Islet of Langerhans (tissue), 1 donor: Measurements from ENCODE around the gene C15orf39.

Source experiments
- FAIRE-seq: peaks from one replicate; lab custom pipeline; 2011; peaks lifted over from hg19 to GRCh38; lab: Jason Lieb, UNC

C15orf39 gene

DNA sequence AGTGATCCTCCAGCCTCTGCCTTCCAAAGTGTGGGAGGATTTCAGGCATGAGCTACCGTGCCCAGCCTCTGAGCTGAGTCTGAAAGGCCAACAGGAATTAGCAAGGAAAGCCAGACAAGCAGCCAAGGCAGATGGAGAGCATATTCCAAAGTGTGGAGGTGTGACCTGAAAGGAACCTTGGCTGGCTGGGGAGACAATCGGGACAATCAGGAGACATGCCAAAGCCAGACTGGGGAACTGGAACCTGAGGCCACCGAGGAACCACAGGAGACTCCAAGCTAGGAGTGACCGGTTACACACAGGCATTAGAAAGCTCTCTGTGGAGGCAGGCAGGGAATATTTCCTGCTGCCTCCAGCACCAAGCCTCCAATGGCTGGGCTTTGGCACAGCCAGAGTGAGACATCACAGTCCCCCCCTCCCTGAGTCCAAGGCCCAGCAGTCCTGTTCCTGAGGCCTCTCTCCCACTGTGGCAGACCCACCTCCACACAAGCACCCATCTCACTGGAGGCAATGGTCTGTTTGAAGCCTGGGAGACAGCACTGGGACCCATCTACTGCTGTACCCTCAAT lies 4.5 kb upstream of the C15orf39 start:
- no peak for FAIRE-seq

- FAIRE-seq, result no peak
Observed at GRCh38 chr15:75198560-75199356, 2.9 kb upstream of the C15orf39 start.

- FAIRE-seq, result no peak
Observed at GRCh38 chr15:75199357-75199940, 2.2 kb upstream of the C15orf39 start.

DNA sequence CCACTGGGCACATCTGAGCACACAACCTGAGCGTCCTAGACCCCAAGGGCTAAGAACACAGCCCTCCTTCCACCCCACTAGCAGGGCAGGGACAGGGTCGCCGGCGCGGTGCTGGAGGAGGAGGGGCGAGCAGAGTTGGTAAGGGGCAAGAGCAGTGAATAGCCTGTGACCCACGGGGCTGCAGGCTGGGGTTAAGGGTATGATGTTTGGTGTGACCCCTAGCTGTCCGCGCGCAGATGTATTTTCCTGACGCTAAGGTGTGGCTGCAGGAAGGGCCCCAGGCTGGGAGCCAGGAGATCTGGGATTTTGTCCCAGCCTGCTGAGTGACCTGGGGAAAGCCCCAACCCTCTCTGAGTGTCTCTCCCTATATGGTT lies 1.3 kb upstream of the C15orf39 start:
- FAIRE-seq, result no peak

GRCh38 chr15:75200765-75201615 lies 692 bp upstream of the C15orf39 start:
- no peak for FAIRE-seq

GRCh38 chr15:75202251-75203016 lies 752 bp downstream of the C15orf39 start:
- FAIRE-seq, result no peak

DNA sequence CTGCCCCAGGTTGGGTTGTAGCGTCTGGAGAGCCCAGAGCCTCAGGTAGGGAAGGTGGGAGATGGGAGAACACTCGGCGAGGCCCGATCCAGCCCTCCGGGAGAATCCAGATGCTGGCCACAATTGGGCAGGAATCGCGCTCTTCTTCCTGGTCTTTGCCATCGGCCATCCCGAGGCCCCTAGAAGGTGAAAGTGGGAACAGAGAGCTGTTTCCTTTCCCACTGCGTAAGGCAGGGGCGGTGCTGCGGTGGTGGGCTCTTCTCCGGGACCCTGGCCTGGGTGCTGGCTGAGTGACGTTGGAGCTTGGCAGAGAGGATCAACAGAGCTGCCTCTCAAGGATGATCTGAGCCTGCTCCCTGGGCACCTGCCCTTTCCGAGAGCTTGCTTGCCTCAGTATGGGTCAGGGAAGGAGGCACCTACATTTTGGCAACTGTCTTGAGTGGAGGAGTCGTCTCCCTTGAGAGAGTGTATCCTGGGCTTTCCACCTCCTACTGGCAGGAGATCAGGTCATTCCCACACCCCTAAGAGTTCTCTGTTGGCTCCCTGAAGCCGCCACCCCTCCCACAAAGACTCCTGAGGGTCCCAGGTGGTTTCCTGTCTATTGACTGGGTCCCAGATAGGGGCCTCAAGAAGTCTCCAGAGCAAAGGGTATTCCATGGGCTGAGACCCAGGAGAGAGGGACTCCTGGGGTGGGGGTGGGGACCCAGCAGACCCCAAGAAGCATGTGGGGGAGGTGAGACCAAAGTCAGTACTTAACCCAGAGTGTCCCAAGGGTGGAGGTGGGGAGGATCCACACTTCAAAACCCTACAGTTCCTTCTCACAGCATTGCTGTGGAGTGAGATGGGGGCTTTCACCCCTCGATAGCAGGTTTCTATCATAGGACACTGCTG lies 1.6 kb downstream of the C15orf39 start:
- FAIRE-seq, result no peak

GRCh38 chr15:75203908-75204263 lies 2.2 kb downstream of the C15orf39 start:
- FAIRE-seq, result no peak

- no peak for FAIRE-seq
Observed at GRCh38 chr15:75204340-75205063, 2.8 kb downstream of the C15orf39 start.

DNA sequence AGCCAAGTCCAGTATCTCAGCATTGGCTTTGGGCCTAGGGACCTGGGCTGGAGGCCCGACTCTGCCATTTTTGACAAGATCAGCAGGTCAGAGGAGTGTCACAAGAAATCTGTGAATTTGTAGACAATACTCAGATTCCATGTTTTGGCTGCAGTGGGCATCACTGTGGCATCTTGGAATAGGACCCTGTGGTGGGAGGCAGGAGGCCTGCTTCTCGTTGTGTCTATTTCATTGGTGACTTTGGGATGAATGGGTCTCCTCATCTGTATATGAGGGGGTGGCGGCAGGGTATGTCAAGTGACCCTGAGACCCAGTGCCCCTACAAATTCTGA lies 3.3 kb downstream of the C15orf39 start:
- no peak for FAIRE-seq

- FAIRE-seq, result no peak
Observed at GRCh38 chr15:75206006-75206405, 4.3 kb downstream of the C15orf39 start.

DNA sequence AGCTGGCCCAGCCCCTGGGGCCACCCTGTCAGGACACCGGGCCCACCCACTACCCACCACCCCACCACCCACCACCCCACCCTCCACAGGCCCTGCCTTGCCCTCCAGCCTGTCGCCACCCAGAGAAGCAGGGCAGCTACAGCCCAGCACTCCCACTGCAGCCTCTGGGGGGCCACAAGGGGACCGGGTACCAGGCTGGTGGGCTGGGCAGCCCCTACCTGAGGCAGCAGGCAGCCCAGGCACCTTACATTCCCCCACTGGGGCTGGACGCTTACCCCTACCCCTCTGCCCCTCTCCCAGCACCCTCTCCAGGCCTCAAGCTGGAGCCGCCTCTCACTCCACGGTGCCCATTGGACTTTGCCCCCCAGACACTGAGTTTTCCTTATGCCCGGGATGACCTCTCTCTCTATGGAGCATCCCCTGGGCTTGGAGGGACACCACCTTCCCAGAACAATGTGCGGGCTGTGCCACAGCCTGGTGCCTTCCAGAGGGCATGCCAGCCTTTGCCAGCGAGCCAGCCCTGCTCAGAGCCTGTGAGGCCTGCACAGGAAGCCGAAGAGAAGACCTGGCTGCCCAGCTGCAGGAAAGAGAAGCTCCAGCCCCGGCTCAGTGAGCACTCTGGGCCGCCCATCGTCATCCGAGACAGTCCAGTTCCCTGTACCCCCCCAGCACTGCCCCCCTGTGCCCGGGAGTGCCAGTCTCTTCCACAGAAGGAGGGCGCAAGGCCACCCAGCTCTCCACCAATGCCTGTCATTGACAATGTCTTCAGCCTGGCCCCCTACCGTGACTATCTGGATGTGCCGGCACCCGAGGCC lies 5.3 kb downstream of the C15orf39 start:
- FAIRE-seq, result no peak

GRCh38 chr15:75207618-75208500 lies 6.2 kb downstream of the C15orf39 start:
- FAIRE-seq, result no peak

GRCh38 chr15:75208501-75209288 lies 7.0 kb downstream of the C15orf39 start:
- no peak for FAIRE-seq

DNA sequence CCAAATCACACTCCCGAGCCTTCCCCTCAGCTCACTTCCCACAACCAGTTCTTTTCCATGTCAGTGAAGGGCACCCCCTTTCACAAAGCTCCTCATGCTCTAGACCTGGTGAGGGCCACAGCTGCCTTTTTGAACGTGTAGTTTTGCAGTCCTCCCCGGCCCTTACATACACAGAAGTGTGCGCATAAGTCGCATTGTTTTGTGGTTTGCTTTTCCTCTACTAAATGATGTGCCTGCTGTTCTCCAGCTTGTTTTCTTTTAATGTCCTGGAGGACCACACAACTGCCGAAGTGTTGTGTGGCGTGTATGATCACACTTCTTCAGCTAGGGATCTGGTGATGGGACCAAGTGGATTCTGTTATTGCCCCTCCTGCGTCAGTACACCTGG lies 7.6 kb downstream of the C15orf39 start:
- no peak for FAIRE-seq

DNA sequence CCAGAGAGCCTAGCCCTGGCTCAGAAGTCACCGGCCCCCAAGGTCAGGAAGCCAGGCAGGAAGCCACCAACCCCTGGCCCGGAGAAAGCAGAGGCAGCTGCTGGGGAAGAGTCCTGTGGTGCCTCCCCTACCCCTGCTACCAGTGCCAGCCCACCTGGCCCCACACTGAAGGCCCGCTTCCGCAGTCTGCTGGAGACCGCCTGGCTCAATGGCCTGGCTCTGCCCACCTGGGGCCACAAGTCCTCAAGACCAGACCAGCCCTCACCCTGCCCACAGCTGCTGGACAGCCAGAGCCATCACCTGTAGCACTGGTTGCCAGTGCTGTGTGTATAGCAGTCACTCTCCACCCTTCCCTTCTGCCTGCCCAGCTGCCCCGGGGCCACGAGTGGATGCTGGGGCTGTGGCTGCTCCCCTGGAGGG lies 9.1 kb downstream of the C15orf39 start:
- FAIRE-seq, result no peak

- no peak for FAIRE-seq
Observed at GRCh38 chr15:75211436-75212199, 9.9 kb downstream of the C15orf39 start.
